Mesendoderm (in vitro differentiated cells): Measurements from ENCODE around the gene ADGRG1.

Experiments used
- DNase-seq: peaks from one replicate; pipeline ENCODE4 v3.0.0; 2013
- H2AK5ac ChIP-seq: 2 replicates; pipeline ENCODE4 v1.6.1; 2013; ENCODE audit warnings: low read length, inconsistent platforms
- H2BK120ac ChIP-seq: 2 replicates; pipeline ENCODE4 v1.6.1; 2013; ENCODE audit warnings: low read depth, mild to moderate bottlenecking, low read length, moderate library complexity, mixed read lengths
- H2BK15ac ChIP-seq: replicated peaks from 2 replicates; pipeline ENCODE4 v1.6.1; 2013; ENCODE audit warnings: low read depth, mild to moderate bottlenecking, moderate library complexity
- H2BK5ac ChIP-seq: 2 replicates; pipeline ENCODE4 v1.6.1; 2013; ENCODE audit warnings: low read length, inconsistent platforms
- H3K18ac ChIP-seq: 2 replicates; pipeline ENCODE4 v1.6.1; 2013; ENCODE audit warnings: mild to moderate bottlenecking, low read length, mixed read lengths
- H3K23ac ChIP-seq: one replicate; pipeline ENCODE4 v1.6.1; 2013; ENCODE audit warnings: low read length
- H3K27ac ChIP-seq: 2 replicates; pipeline ENCODE4 v1.5.1; 2013; ENCODE audit warnings: low read depth, mild to moderate bottlenecking, inconsistent platforms, low read length, moderate library complexity
- H3K27me3 ChIP-seq: 2 replicates; pipeline ENCODE4 v1.6.1; 2013; ENCODE audit warnings: low read length, control low read depth, mild to moderate bottlenecking, inconsistent platforms; ENCODE audit not compliant: insufficient read depth, poor library complexity
- H3K36me3 ChIP-seq: 2 replicates; pipeline ENCODE4 v1.6.1; 2013; ENCODE audit warnings: low read length, inconsistent platforms; ENCODE audit not compliant: control insufficient read depth, insufficient read depth
- H3K4ac ChIP-seq: one replicate; pipeline ENCODE4 v1.6.1; 2013; ENCODE audit warnings: low read depth, mild to moderate bottlenecking, low read length, moderate library complexity
- H3K4me1 ChIP-seq: 2 replicates; pipeline ENCODE4 v1.6.1; 2013; ENCODE audit warnings: low read depth, low read length, inconsistent platforms; ENCODE audit not compliant: control insufficient read depth
- H3K4me2 ChIP-seq: 2 replicates; pipeline ENCODE4 v1.6.1; 2013; ENCODE audit warnings: low read length
- H3K4me3 ChIP-seq: 2 replicates; pipeline ENCODE4 v1.5.1; 2013; ENCODE audit warnings: mild to moderate bottlenecking, low read length
- H3K56ac ChIP-seq: one replicate; pipeline ENCODE4 v1.6.1; 2013; ENCODE audit warnings: low read length
- H3K79me1 ChIP-seq: 2 replicates; pipeline ENCODE4 v1.6.1; 2013; ENCODE audit warnings: low read length, inconsistent platforms
- H3K79me2 ChIP-seq: 2 replicates; pipeline ENCODE4 v1.6.1; 2013; ENCODE audit warnings: mild to moderate bottlenecking, low read length; ENCODE audit not compliant: control insufficient read depth, insufficient read depth
- H3K9ac ChIP-seq: 2 replicates; pipeline ENCODE4 v1.6.1; 2013; ENCODE audit warnings: low read length, inconsistent platforms
- H4K5ac ChIP-seq: one replicate; pipeline ENCODE4 v1.6.1; 2013; ENCODE audit warnings: low read length
- H4K8ac ChIP-seq: one replicate; pipeline ENCODE4 v1.6.1; 2013; ENCODE audit warnings: low read depth, mild to moderate bottlenecking, control low read depth, low read length, moderate library complexity
- WGBS: extraction: QIAGEN DNeasy Blood & Tissue Kit; methylation state at CpG from one replicate; pipeline ENCODE4 v1.1.7; 2013; ENCODE audit warnings: low lambda C conversion rate, missing lambda C conversion rate; ENCODE audit not compliant: insufficient coverage; ENCODE audit errors: extremely low coverage; 5-methylcytosine and 5-hydroxymethylcytosine counted together

The ADGRG1 gene

GRCh38 chr16:57656342-57656955 is 28.0 kb downstream of the ADGRG1 start:
- Histone ChIP-seq H3K4me1 (no peaks in the 10 kb centered on the region), H3K27ac (no peak overlapping the region), H2BK15ac (no peak overlapping the region), H3K79me1 (no peaks in the 10 kb centered on the region), H3K27me3 (no peaks in the 10 kb centered on the region), H2AK5ac (no peak overlapping the region), H3K36me3 (no peaks in the 10 kb centered on the region), H2BK120ac (no peak overlapping the region), H3K23ac (no peak overlapping the region), H4K8ac (no peak overlapping the region), H3K4me3 (no peak overlapping the region), H3K79me2 (no peaks in the 10 kb centered on the region), H3K9ac (no peak overlapping the region), H3K18ac (no peak overlapping the region), H3K4ac (no peak overlapping the region), H3K4me2 (no peak overlapping the region), H3K56ac (no peak overlapping the region), H2BK5ac (no peak overlapping the region), H4K5ac (no peak overlapping the region)
- whole genome bisulfite sequencing: no CpG with 5 or more reads among the region's 11 CpGs
- DNase-seq: no peak

DNA sequence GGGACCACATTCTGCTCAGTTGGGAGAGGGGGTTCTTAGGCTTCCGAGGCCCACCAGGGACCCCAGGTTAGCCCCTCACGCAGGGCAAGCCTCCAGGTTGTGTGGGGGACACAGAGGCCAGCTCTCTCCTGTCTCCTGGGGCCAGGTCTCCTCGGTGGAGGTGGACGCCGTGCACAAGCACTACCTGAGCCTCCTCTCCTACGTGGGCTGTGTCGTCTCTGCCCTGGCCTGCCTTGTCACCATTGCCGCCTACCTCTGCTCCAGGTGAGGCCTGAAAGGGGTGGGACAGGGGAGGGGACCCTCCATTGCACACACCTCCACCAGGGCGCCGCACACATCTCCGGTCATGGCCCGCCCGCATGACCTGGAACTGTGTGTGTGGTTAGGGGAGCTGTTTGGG is 28.8 kb downstream of the ADGRG1 start:
- H3K56ac ChIP-seq: no peak overlapping the region
- no peak overlapping the region for H3K27ac ChIP-seq
- no peak overlapping the region for H2BK15ac ChIP-seq
- H3K4me3 ChIP-seq: no peak overlapping the region
- H4K8ac ChIP-seq: no peak overlapping the region
- no peak for DNase-seq
- H3K4me1 ChIP-seq: no peaks in the 10 kb centered on the region
- no peak overlapping the region for H3K4ac ChIP-seq
- no peaks in the 10 kb centered on the region for H3K36me3 ChIP-seq
- H3K23ac ChIP-seq: no peak overlapping the region
- H3K18ac ChIP-seq: no peak overlapping the region
- no peak overlapping the region for H3K9ac ChIP-seq
- no peak overlapping the region for H2AK5ac ChIP-seq
- no peaks in the 10 kb centered on the region for H3K79me2 ChIP-seq
- H3K27me3 ChIP-seq: no peaks in the 10 kb centered on the region
- no CpG with 5 or more reads among the region's 13 CpGs for WGBS
- H2BK120ac ChIP-seq: no peak overlapping the region
- H3K4me2 ChIP-seq: no peak overlapping the region
- H2BK5ac ChIP-seq: no peak overlapping the region
- H3K79me1 ChIP-seq: no peaks in the 10 kb centered on the region
- H4K5ac ChIP-seq: no peak overlapping the region

- no peaks in the 10 kb centered on the region for H3K27me3 ChIP-seq
- no peaks in the 10 kb centered on the region for H3K36me3 ChIP-seq
- no peak overlapping the region for H3K23ac ChIP-seq
- no peak overlapping the region for H4K5ac ChIP-seq
- no peaks in the 10 kb centered on the region for H3K79me2 ChIP-seq
- H3K4me1 ChIP-seq: no peaks in the 10 kb centered on the region
- no peak overlapping the region for H3K9ac ChIP-seq
- H2BK5ac ChIP-seq: no peak overlapping the region
- H3K79me1 ChIP-seq: no peaks in the 10 kb centered on the region
- H3K18ac ChIP-seq: no peak overlapping the region
- no peak overlapping the region for H2BK120ac ChIP-seq
- H3K4ac ChIP-seq: no peak overlapping the region
- H3K56ac ChIP-seq: no peak overlapping the region
- WGBS: no CpG with 5 or more reads among the region's 10 CpGs
- H4K8ac ChIP-seq: no peak overlapping the region
- no peak overlapping the region for H2AK5ac ChIP-seq
- H3K27ac ChIP-seq: no peak overlapping the region
- H3K4me2 ChIP-seq: no peak overlapping the region
- H3K4me3 ChIP-seq: no peak overlapping the region
- H2BK15ac ChIP-seq: no peak overlapping the region
- no peak for DNase-seq
These were observed 29.9 kb downstream of the ADGRG1 start for GRCh38 chr16:57658130-57658877.

- Histone ChIP-seq H3K36me3 (no peaks in the 10 kb centered on the region), H3K27ac (no peak overlapping the region), H3K56ac (no peak overlapping the region), H3K18ac (no peak overlapping the region), H2BK120ac (no peak overlapping the region), H4K8ac (no peak overlapping the region), H3K79me1 (no peaks in the 10 kb centered on the region), H3K27me3 (no peaks in the 10 kb centered on the region), H2BK15ac (no peak overlapping the region), H3K23ac (no peak overlapping the region), H2AK5ac (no peak overlapping the region), H3K9ac (no peak overlapping the region), H3K4me3 (no peak overlapping the region), H3K4me2 (no peak overlapping the region), H4K5ac (no peak overlapping the region), H3K79me2 (no peaks in the 10 kb centered on the region), H3K4me1 (no peaks in the 10 kb centered on the region), H3K4ac (no peak overlapping the region), H2BK5ac (no peak overlapping the region)
- no CpG with 5 or more reads among the region's 19 CpGs for WGBS
- no peak for DNase-seq
These were observed 30.6 kb downstream of the ADGRG1 start for GRCh38 chr16:57658878-57659674.

DNA sequence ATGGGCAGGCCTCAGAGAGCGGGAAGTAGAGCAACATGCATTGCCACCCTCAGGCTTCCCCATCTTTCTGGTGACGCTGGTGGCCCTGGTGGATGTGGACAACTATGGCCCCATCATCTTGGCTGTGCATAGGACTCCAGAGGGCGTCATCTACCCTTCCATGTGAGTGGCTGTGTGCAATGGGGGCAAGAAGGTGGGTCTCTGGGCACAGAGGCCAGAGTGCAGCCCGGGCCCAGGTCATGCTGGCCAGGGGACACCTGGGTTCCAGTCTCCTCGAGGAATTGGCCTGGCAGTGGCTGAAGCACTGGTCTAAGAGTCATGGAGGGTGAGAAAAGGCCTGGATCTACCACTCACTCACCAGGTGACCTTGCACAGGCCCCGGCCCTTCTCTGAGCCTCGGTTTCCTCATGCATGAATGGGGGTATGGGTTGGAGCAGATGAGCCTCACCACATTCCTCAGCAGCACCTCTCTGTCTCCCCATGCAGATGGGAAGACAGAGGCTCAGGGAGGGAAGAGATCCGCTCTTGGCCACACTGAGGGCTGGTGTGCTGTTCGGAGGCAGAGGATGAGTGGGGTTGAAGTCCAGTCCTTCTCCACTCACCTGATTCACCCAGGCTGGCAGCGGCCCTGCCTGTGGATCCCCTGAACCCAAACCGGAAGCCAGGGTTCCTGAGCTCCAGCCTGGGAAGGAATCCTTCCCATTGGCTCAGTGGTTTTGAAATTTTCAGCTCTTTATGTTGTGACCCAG is 32.5 kb downstream of the ADGRG1 start:
- H2AK5ac ChIP-seq: no peak overlapping the region
- no peak overlapping the region for H3K4ac ChIP-seq
- H3K27ac ChIP-seq: no peak overlapping the region
- no peaks in the 10 kb centered on the region for H3K27me3 ChIP-seq
- no peak overlapping the region for H4K5ac ChIP-seq
- no peak overlapping the region for H3K18ac ChIP-seq
- WGBS: no CpG with 5 or more reads among the region's 11 CpGs
- no peak overlapping the region for H3K56ac ChIP-seq
- no peak overlapping the region for H3K23ac ChIP-seq
- DNase-seq: no peak
- no peak overlapping the region for H4K8ac ChIP-seq
- H3K36me3 ChIP-seq: no peaks in the 10 kb centered on the region
- no peak overlapping the region for H3K4me3 ChIP-seq
- no peaks in the 10 kb centered on the region for H3K79me2 ChIP-seq
- no peaks in the 10 kb centered on the region for H3K79me1 ChIP-seq
- no peak overlapping the region for H3K9ac ChIP-seq
- no peak overlapping the region for H2BK15ac ChIP-seq
- H2BK5ac ChIP-seq: no peak overlapping the region
- H3K4me1 ChIP-seq: no peaks in the 10 kb centered on the region
- H2BK120ac ChIP-seq: no peak overlapping the region
- no peak overlapping the region for H3K4me2 ChIP-seq
